GM12873 (cell line): Measurements from ENCODE around the gene SMIM35.

Experiments used
- TF ChIP-seq, protein P1 (sequence below): IDR thresholded peaks from 2 replicates; pipeline ENCODE4 v1.5.1; 2012; ENCODE audit warnings: low read depth, mild to moderate bottlenecking, moderate library complexity, low read length, control low read depth; ENCODE audit not compliant: insufficient read depth; ENCODE audit errors: missing control alignments

Gene SMIM35

DNA sequence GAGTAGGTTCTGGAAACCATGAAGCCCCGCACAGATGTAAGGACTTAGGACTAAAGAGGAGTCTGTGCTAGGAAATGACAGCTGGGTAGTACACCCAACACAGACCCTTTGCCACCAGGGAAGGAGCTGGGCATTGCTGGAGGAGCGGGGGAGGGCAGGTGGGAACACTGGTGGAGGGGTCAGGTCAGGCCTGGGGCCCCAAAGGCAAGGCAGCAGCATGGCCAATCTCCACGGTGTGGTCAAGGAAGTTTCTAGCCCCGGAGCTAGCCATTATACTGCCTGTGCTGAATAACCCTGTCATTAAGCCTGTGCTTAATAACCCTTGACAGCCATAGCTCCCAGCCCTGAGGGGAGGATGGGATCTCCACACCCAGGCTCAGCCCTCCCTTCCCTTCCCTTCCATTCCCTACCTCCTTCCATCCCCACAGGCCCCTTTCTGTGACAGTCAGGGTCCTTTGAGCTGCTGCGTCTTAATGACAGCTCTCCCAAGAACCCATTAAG is 7.8 kb downstream of the SMIM35 start:
- TF ChIP-seq, protein P1, sequence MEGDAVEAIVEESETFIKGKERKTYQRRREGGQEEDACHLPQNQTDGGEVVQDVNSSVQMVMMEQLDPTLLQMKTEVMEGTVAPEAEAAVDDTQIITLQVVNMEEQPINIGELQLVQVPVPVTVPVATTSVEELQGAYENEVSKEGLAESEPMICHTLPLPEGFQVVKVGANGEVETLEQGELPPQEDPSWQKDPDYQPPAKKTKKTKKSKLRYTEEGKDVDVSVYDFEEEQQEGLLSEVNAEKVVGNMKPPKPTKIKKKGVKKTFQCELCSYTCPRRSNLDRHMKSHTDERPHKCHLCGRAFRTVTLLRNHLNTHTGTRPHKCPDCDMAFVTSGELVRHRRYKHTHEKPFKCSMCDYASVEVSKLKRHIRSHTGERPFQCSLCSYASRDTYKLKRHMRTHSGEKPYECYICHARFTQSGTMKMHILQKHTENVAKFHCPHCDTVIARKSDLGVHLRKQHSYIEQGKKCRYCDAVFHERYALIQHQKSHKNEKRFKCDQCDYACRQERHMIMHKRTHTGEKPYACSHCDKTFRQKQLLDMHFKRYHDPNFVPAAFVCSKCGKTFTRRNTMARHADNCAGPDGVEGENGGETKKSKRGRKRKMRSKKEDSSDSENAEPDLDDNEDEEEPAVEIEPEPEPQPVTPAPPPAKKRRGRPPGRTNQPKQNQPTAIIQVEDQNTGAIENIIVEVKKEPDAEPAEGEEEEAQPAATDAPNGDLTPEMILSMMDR, result no peak

GRCh38 chr11:118076754-118077281 is 9.9 kb downstream of the SMIM35 start, which contains the start of gene TMPRSS4:
Gene TMPRSS4 (plus strand): TSS chr11:118077078. CDS start chr11:118077303, 225 bp downstream.
- TF ChIP-seq, protein P1, result no peak

GRCh38 chr11:118074785-118075184 is 12.0 kb downstream of the SMIM35 start:
- TF ChIP-seq, protein P1, result no peak

DNA sequence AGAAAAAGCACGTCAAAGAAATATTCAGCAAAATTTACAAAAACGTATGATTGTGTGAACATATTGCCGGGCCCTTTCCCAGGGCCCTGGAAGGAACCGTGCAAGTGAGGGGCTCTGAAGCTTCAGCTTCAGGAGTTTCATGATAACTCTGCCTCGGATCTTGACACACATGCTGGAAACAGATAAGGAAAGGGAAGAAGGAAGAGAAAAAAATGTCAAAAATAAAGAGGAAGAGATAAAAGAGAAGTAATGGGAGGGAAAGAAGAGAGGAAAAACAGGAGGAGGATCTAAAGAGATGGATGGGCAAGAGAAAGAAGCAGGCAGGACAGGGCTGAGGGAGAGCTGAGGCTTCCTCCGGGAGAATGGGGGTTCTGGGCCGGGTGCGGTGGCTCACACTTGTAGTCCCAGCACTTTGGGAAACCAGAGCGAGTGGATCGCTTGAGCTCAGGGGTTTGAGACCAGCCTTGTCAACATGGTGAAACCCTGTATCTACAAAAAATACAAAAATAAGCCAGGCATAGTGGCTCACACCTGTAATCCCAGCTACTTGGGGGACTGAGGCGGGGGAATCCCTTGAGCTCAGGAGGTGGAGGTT is 12.6 kb downstream of the SMIM35 start:
- TF ChIP-seq, protein P1, result no peak

DNA sequence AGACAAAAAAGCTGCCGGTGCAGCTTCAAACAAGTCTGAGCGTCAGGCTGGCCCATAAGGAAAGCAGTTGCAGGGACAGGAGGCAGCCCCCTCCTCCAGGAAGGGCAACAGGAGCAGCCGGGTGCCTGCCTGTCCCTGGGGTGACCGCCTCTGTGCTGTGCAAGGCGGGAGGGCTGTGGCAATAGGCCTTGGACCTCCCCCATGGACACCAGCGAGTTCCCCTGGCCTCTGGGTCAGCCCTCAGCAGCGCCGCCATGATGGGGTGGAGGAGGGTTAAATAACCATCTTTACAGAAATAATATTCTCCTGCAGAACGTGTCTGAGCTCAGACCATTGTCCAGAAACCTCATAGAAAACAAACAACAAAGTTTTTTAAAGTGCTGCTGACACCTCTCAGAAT is 13.2 kb downstream of the SMIM35 start:
- TF ChIP-seq, protein P1, result no peak

DNA sequence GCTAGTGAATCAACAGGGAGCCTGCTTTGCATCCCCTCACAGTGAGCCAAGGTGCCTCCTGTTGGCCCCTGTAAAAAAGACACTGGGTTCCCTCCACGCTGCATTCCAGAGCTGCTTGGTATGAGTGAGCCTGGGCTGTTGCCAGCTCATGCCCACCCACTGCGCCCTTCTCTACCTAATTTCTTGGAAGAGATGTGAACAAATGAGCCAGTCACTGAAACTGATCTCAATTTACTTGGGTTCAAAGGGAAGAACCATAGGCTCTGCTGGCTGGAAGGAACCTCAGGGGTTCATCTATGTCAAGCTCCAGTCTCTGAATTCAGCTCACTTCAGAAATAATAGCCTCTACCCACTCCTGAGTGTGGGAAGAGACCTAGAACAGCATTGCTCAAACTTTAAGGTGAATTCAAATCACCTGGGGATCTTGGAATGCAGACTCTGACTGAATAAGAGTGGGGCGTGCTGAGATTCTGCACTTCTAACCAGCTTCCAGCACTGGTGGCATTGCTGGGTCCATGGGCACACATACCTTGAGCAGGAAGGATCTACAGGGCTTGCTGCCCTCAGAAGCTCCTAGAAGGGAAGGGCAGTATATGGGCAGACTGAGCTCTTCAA is 15.2 kb downstream of the SMIM35 start:
- TF ChIP-seq, protein P1, result no peak

DNA sequence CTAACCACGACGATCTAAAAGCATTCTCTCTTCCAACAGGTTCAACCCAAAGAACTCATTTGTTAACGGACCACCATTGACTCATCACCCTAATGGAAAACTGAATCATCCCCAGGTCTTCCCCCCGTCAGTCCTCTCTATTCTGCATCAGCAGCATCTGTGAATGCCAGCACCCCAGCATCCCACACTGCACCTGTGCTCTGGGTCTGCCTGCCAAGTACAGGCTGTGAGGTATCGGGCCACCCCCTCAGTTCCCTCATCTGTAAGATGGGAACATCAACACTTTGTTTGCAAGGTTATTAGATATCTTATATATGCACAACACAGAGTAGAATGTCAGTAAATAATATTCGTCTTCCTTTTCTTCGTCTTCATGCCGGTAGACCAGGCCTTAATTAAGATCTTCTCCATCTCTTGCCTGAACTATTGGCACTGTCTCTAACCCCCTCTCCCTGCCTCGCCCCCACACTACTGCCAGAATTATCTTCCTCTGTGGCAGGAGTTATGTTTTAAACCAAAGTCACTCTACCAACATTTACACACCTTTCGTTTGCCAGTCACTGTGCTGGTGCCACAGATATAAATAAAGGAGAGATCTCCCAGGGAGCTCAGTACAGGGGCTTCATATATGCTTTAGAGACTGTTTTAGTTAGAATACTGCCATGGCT is 17.7 kb downstream of the SMIM35 start:
- TF ChIP-seq, protein P1, result no peak
